Mesodermal cell (in vitro differentiated cells): ENCODE results near the gene CLCN7.

Experiments
- H3K27ac ChIP-seq: 2 replicates; pipeline ENCODE4 v1.7.0; 2013; ENCODE audit warnings: mild to moderate bottlenecking, low read depth, low read length, moderate library complexity; ENCODE audit not compliant: severe bottlenecking
- H3K36me3 ChIP-seq: 2 replicates; pipeline ENCODE4 v1.7.1; 2013; ENCODE audit warnings: mild to moderate bottlenecking, low read length, moderate library complexity; ENCODE audit not compliant: control insufficient read depth, insufficient read depth
- H3K4me1 ChIP-seq: one replicate; pipeline ENCODE4 v1.7.1; 2013; ENCODE audit warnings: mild to moderate bottlenecking, low read length; ENCODE audit not compliant: insufficient read depth, control insufficient read depth, poor library complexity, severe bottlenecking
- H3K4me3 ChIP-seq: 2 replicates; pipeline ENCODE4 v1.7.0; 2013; ENCODE audit warnings: low read length, control low read depth, mild to moderate bottlenecking; ENCODE audit not compliant: insufficient read depth, poor library complexity, severe bottlenecking; ENCODE audit errors: extremely low read depth
- H3K9me3 ChIP-seq: 2 replicates; pipeline ENCODE4 v1.7.1; 2013; ENCODE audit warnings: mild to moderate bottlenecking, low read length, moderate library complexity; ENCODE audit not compliant: control insufficient read depth
- WGBS, 2 experiments: methylation state at CpG; one replicate each; pipeline ENCODE4 v1.1.5; 2013; ENCODE audit warnings: missing lambda C conversion rate in 2 of 2; ENCODE audit not compliant: insufficient coverage in 2 of 2; 5-methylcytosine and 5-hydroxymethylcytosine counted together

Gene CLCN7

DNA sequence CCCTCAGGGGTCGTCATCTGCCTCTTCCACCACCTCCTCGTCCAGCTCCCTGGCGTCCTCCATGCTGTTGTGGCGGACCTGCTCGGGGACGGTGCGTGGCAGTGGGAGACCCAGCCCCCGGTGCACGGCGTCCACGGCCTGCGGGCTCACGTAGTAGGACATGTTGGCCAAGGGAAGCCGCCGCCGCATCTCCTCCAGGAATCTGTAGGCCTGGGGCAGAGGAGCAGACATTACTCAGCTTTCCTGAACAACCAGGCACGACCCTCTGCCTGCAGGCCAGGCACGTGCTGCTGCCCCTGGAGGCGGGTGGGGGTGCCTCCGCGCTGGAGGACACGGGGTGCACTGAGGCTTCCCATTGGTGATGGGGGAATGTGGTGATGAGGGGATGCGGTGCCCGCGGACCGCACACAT lies 36.1 kb upstream of the CLCN7 start:
- H3K4me1 ChIP-seq, result no peaks in the 10 kb centered on the region
- H3K36me3 ChIP-seq, result peaks cover 50% of the 10 kb centered on the region
- 94% methylated on average over 20 to 23 of the region's 26 CpGs for WGBS, 2 experiments
- no peak overlapping the region for H3K4me3 ChIP-seq
- H3K9me3 ChIP-seq, result no peaks in the 10 kb centered on the region
- no peak overlapping the region for H3K27ac ChIP-seq

DNA sequence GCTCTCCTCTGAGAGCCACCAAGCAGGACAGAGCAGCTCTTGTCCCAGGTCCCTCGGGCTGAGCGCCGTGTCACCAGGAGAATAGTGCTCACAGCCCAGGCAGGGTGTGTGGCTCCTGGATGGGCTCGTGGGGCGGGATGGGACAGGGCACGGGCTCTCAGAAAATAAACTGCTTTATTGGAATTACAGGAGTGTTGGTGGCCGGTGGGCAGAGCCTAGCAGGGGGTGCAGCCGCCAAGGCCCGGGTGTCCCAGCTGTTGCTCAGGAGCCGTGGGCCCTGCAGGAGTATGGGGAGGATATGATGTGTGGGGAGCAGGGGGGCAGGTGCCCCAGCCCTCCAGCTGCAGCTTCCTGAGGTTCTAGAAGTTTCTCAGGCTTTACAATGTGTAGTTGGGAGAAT lies 35.4 kb upstream of the CLCN7 start:
- peaks cover 53% of the 10 kb centered on the region for H3K36me3 ChIP-seq
- no peak overlapping the region for H3K4me3 ChIP-seq
- H3K27ac ChIP-seq, result no peak overlapping the region
- H3K9me3 ChIP-seq, result no peaks in the 10 kb centered on the region
- 95 to 100% methylated on average over 8 to 9 of the region's 10 CpGs for WGBS, 2 experiments
- no peaks in the 10 kb centered on the region for H3K4me1 ChIP-seq

DNA sequence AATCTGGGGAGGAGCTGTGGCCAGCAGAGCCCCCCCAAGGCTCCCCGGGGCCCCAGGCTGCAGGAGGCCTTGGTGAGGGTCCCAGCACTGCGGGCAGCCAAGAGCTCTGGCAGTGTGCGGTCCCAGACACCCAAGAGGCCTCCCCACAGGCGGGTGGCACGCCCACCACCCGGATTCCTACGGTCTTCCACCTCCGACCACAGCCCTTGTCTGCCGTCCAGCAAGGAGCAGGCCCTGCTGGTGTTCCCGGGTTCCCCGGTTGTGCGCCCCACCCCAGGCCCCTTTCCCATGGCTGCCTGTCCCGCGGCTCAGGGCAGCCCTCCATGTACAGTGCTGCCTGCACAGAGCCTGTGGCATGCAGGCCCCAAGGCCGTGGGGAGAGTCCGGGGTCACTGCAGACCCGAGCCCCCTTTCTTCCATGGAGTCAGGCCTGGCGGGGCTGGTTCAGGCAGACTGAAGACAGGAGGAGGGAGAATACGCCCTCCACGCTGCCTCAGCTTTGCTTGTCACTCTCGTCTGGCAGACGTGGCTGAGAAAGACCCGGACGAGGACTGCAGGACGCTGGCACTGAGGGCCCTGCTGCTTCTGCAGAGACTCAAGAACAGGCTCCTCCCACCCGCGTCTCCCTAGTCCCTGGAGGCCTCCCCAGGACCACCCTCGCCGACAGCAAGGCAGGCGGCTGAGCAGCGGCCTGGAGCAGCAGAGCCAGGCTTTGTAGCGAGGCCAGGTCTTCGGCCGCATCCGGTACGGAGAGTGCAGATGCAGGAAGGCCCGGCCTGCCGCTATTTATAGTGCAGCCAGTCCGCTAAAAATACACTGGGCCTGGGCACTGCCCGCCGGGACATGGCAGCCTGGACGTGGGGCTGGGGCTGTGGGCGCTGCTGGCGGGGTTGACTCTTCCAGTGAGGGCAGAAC lies 34.7 kb upstream of the CLCN7 start:
- Histone ChIP-seq H3K27ac (no peak overlapping the region), H3K9me3 (no peaks in the 10 kb centered on the region), H3K4me1 (no peaks in the 10 kb centered on the region), H3K4me3 (no peak overlapping the region), H3K36me3 (peaks cover 58% of the 10 kb centered on the region)
- WGBS, 2 experiments, result 90 to 92% methylated on average over 29 to 41 of the region's 44 CpGs

DNA sequence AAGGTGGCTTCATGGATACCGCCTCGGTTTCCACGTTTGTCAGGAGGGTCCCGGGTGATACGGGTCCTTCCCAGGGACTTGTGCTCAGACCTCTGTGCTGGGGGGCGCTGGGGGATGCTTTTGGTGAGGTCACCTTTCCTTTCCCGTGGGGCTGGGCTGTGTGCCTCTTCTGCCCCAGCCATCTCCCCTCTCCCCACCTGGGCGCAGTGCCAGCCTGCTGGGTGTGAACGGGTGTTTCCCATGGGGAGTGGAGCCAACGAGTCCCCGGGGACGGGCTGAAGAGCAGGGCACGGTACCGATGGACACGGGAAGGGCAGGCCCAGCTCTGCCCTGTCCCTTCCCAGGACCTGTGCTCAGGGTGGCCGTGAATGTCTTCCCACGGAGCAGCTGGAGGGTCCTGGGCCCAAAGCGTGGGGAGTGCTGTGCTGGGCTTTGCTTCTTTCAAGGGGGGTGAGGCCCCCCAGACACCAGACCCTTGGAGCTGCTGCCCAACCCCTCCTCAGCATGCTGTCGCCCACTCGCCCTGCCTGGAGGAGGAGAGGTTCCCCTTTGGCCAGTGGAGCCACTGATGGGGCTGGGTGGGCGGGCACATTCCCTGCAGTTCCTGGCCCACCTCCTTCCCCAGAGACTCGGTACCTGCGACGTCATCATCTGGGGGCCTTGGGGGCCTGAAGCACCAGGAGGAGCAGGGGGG lies 33.8 kb upstream of the CLCN7 start:
- Histone ChIP-seq H3K36me3 (peaks cover 52% of the 10 kb centered on the region), H3K4me1 (no peaks in the 10 kb centered on the region), H3K27ac (no peak overlapping the region), H3K4me3 (no peak overlapping the region), H3K9me3 (no peaks in the 10 kb centered on the region)
- WGBS, 2 experiments, result 95 to 98% methylated on average over 18 to 22 of the region's 24 CpGs

DNA sequence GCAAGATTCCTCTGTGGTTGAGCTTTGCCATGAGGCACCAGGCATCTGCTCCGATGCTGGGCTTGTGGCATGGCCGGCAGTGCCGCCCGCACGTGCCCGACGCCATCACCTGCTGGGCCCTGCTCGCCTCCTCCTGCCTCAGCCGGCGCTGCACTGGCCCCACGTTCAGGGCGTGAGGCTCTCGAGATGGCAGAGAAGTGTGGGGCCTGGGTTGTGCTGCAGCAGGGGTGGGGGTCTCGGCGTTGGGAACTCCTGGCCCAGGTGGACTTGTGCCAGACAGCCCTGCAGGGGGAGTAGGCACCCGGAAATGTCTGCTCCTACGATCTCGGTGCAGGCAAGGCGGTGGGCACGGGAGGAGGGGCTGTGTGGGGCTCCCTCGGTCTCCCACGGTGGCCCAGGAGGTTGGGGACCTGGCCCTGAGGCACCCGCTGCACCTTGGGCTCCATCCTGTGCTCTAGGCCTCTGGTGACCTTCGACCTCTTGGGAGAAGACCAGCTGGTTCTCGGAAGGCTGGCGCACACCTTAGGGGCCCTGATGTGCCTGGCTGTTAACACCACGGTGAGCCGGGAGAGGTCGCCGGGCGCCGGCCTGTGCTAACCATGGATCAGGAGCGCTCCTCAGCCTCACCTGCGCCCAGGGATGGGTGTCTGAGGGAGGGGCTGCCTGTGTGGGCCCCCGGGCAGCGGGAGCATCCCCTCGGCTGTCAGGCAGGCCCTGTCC lies 31.8 kb upstream of the CLCN7 start:
- Histone ChIP-seq H3K4me1 (no peaks in the 10 kb centered on the region), H3K4me3 (no peak overlapping the region), H3K27ac (no peak overlapping the region), H3K9me3 (no peaks in the 10 kb centered on the region), H3K36me3 (peaks cover 62% of the 10 kb centered on the region)
- WGBS, 2 experiments, result 95 to 96% methylated on average over 30 to 36 of the region's 37 CpGs

DNA sequence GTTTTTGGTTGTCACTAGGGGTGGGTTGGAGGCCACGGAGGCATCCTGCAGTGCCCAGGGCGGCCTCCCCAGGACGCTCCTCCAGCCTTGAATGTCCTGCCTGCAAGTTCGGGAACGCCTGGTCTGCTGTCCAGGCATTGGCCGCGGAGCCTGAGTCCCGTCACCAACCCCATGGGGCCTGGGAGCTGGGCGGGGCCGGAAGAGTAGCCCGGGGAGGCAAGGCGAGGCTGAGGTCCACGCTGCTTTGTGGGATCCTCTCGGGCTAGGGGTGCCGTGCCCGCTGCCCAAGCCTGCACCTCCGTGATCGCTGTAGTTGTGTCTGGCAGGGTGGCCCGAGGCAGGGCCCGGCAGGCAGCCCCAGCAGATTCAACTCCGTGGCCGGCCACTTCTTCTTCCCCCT lies 31.1 kb upstream of the CLCN7 start:
- Histone ChIP-seq H3K27ac (no peak overlapping the region), H3K9me3 (no peaks in the 10 kb centered on the region), H3K36me3 (peaks cover 65% of the 10 kb centered on the region), H3K4me3 (no peak overlapping the region), H3K4me1 (no peaks in the 10 kb centered on the region)
- WGBS, 2 experiments, result 95 to 97% methylated on average over 18 to 19 of the region's 22 CpGs

DNA sequence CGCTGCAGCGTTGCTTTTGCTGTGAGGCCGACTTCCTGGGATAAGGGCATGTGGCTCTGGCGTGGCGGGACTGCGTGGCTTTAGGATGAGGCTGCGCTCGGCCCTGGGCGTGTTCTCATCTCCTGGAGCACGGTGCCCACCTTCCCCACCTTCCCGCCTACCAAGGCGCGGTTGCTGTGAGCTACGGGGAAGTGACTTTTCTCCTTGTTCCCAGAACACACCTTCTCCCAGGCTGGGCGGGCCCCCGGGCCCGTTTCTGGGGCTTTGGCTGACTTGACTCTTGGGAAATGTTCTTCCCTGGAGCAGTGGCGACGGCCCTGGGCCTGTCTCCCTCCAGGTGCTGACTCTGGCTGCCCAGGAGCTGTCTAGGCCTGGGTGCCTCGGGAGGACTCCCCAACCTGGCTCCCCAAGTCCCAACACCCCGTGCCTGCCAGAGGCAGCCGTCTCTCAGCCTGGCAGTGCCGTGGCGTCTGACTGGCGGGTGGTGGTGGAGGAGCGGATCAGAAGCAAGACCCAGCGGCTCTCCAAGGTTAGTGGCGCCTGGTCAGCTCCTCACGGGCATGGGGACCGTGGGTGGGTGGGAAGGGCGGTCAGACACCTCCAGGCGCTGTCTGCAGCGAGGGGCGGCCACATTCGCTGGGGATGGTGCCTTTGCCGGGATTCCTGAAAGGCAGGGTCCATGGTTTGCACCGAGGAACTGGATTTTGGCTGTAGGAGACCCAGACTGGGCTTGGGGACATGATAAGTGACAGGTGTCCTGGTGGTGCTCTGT lies 30.4 kb upstream of the CLCN7 start:
- H3K27ac ChIP-seq, result no peak overlapping the region
- 95% methylated on average over 30 to 35 of the region's 37 CpGs for WGBS, 2 experiments
- H3K4me3 ChIP-seq, result no peak overlapping the region
- H3K36me3 ChIP-seq, result peaks cover 67% of the 10 kb centered on the region
- H3K4me1 ChIP-seq, result no peaks in the 10 kb centered on the region
- no peaks in the 10 kb centered on the region for H3K9me3 ChIP-seq

DNA sequence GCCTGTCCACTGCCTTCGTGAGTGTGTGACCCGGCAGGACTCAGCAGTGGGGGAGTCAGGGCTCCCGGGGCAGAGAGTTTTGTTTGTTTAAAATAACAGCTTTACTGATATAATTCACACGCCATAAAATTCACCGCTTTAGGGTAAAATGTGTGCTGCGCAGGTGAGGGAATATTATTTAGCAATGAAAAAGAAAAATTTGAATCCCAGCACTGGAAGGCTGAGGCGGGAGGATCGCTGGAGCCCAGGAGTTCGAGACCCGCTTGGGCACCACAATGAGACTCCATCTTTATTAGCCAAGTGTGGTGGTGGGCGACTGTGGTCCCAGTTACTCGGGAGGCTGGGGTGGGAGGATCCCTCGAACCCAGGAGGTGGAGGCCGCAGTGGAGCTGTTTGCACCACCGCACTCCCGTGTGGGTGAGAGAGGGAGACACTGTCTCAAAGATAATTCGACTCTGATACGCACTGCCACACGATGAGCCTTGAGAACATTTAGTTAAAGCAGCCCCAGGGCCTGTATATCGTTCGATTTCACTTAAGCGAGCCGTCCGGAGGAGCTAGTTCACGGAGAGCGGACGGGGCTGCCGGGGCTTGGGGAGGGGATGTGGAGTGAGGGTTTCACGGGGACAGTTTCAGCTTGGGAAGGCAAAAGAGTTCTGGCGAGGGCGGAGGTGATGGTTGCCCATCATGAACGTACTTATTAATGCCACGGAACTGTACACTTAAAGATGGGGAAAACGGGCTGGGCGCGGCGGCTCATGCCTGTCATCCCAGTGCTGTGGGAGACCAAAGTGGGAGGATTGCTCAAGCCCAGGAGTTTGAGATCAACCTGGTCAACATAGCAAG lies 28.5 kb upstream of the CLCN7 start:
- peaks cover 68% of the 10 kb centered on the region for H3K36me3 ChIP-seq
- H3K9me3 ChIP-seq, result no peaks in the 10 kb centered on the region
- 96 to 97% methylated on average over 30 to 34 of the region's 37 CpGs for WGBS, 2 experiments
- no peak overlapping the region for H3K27ac ChIP-seq
- H3K4me3 ChIP-seq, result no peak overlapping the region
- H3K4me1 ChIP-seq, result no peaks in the 10 kb centered on the region

DNA sequence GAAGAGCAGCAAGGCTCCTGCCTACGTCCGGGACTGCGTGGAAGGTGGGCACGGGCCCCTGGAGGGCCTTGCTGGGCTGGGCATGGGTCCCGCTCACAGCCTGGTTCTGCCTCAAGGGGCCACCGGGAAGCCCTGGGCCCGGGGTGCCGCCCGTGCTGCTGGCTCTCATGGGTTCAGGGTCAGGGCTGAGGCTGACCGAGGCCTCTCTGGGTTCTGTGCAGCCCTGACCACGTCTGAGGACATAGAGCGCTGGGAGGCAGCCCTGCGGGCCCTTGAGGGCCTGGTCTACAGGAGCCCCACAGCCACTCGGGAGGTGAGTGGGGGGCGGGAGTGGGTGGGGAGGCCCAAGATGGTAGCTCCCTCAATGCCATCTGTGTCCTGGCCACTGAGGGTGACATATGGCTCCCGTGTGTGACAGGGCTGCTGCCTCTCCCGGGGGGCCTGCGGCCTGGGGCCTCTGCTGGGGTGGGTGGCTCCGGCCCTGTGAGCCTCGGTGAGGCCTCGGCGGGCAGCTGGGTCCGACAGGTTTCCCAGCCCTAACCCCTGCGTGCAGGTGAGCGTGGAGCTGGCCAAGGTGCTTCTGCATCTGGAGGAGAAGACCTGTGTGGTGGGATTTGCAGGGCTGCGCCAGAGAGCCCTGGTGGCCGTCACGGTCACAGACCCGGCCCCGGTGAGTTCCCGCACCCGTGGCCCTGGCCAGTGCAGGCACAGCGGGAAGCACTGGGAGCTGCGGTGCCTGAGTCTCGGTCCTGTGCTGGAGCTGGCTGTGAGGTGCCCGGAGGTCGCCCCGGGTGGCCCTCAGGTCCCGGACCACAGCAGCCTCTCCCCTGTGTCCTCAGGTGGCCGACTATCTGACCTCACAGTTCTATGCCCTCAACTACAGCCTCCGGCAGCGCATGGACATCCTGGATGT lies 27.5 kb upstream of the CLCN7 start:
- 97 to 99% methylated on average over 36 to 40 of the region's 42 CpGs for WGBS, 2 experiments
- Histone ChIP-seq H3K36me3 (peaks cover 73% of the 10 kb centered on the region), H3K9me3 (no peaks in the 10 kb centered on the region), H3K27ac (no peak overlapping the region), H3K4me1 (no peaks in the 10 kb centered on the region), H3K4me3 (no peak overlapping the region)
